Activated CD4-positive, alpha-beta T cell treated with anti-CD3 and anti-CD28 coated beads, Interleukin-2, amount 10 ng/mL, durations not matched to agents 24 days and 14 days (primary cell): Measurements from ENCODE around the gene DFFA. TPM values are rescaled to one million over a fixed set of nuclear protein-coding genes. Genes with fewer than 3 reads are reported as not detected.

Experiments used
- DNase-seq: peaks from one replicate; pipeline ENCODE4 v3.0.0; 2022
- H3K27ac Mint-ChIP-seq: one replicate; pipeline ENCODE4 v1.8.0; 2022; ENCODE audit warnings: mild to moderate bottlenecking, mixed read lengths
- H3K27me3 Mint-ChIP-seq: one replicate; pipeline ENCODE4 v1.8.0; 2022; ENCODE audit warnings: mixed read lengths
- H3K36me3 Mint-ChIP-seq: one replicate; pipeline ENCODE4 v1.8.0; 2022; ENCODE audit warnings: low read depth, mild to moderate bottlenecking, mixed read lengths
- H3K4me1 Mint-ChIP-seq: one replicate; pipeline ENCODE4 v1.8.0; 2021; ENCODE audit warnings: mixed read lengths
- H3K4me3 Mint-ChIP-seq: one replicate; pipeline ENCODE4 v1.8.0; 2022; ENCODE audit warnings: mild to moderate bottlenecking, moderate library complexity, mixed read lengths
- H3K9me3 Mint-ChIP-seq: one replicate; pipeline ENCODE4 v1.8.0; 2021; ENCODE audit warnings: mixed read lengths
- intact Hi-C: fragments of 100-400 bp; cut with micrococcal nuclease; formaldehyde crosslinking; loops from one replicate; pipeline ENCODE4 v1.15.1; 2023
- total RNA-seq: library from RNA; stranded (reverse); gene quantifications from 2 replicates; pipeline ENCODE4 v1.2.3, GENCODE V29; 2022

Gene DFFA
- total RNA-seq: 57.4 and 58.2 TPM in 2 replicates

GRCh38 chr1:10472220-10473144 is at the start of gene DFFA:
Gene DFFA, minus strand, starts transcription at chr1:10472529. Its CDS starts 71 bp downstream, at chr1:10472458.
- Mint-ChIP-seq H3K9me3 (no peaks in the 10 kb centered on the region), H3K36me3 (peaks cover 22% of the 10 kb centered on the region), H3K4me3 (peak within 1 kb of the TSS; percentile 98), H3K4me1 (peaks cover 30% of the 10 kb centered on the region), H3K27ac (peak within 1 kb of the TSS; percentile 94), H3K27me3 (no peaks in the 10 kb centered on the region)
- intact Hi-C loops: loop anchor here (1.0 kb wide), 2 partner anchors 22 to 42 kb away; partner anchors contain the start of gene CENPS
- DNase-seq: peak; percentile 98

- no peak overlapping the region for H3K4me3 Mint-ChIP-seq
- no peak for DNase-seq
- no peaks in the 10 kb centered on the region for H3K27me3 Mint-ChIP-seq
- intact Hi-C loops: no loop called here
- no peaks in the 10 kb centered on the region for H3K9me3 Mint-ChIP-seq
- no peak overlapping the region for H3K27ac Mint-ChIP-seq
- peaks cover 19% of the 10 kb centered on the region for H3K36me3 Mint-ChIP-seq
- peaks cover 34% of the 10 kb centered on the region for H3K4me1 Mint-ChIP-seq
Observed at GRCh38 chr1:10521537-10522157, 49.3 kb upstream of the DFFA start.

GRCh38 chr1:10520952-10521351 is 48.6 kb upstream of the DFFA start:
- intact Hi-C loops: no loop called here
- DNase-seq: no peak
- no peak overlapping the region for H3K27ac Mint-ChIP-seq
- H3K9me3 Mint-ChIP-seq: no peaks in the 10 kb centered on the region
- H3K36me3 Mint-ChIP-seq: peaks cover 19% of the 10 kb centered on the region
- peaks cover 40% of the 10 kb centered on the region for H3K4me1 Mint-ChIP-seq
- H3K4me3 Mint-ChIP-seq: no peak overlapping the region
- H3K27me3 Mint-ChIP-seq: no peaks in the 10 kb centered on the region

GRCh38 chr1:10520497-10520896 is 48.2 kb upstream of the DFFA start:
- no peak for DNase-seq
- intact Hi-C loops: no loop called here
- H3K4me1 Mint-ChIP-seq: peaks cover 45% of the 10 kb centered on the region
- H3K4me3 Mint-ChIP-seq: no peak overlapping the region
- H3K9me3 Mint-ChIP-seq: no peaks in the 10 kb centered on the region
- H3K36me3 Mint-ChIP-seq: peaks cover 22% of the 10 kb centered on the region
- H3K27me3 Mint-ChIP-seq: no peaks in the 10 kb centered on the region
- no peak overlapping the region for H3K27ac Mint-ChIP-seq

GRCh38 chr1:10519016-10519417 is 46.7 kb upstream of the DFFA start:
- Mint-ChIP-seq H3K9me3 (no peaks in the 10 kb centered on the region), H3K27me3 (no peaks in the 10 kb centered on the region), H3K27ac (no peak overlapping the region), H3K4me1 (peaks cover 50% of the 10 kb centered on the region), H3K4me3 (no peak overlapping the region), H3K36me3 (peaks cover 19% of the 10 kb centered on the region)
- no peak for DNase-seq
- intact Hi-C loops: loop anchor here (10.0 kb wide), 2 partner anchors 116 to 276 kb away; partner anchors contain the start of gene CASZ1

GRCh38 chr1:10517677-10517982 is 45.3 kb upstream of the DFFA start:
- intact Hi-C loops: loop anchor here (10.0 kb wide), 2 partner anchors 117 to 277 kb away; partner anchors contain the start of gene CASZ1
- peaks cover 60% of the 10 kb centered on the region for H3K4me1 Mint-ChIP-seq

GRCh38 chr1:10516925-10517676 is 44.8 kb upstream of the DFFA start:
- Mint-ChIP-seq H3K4me1 (peaks cover 59% of the 10 kb centered on the region), H3K9me3 (no peaks in the 10 kb centered on the region), H3K27ac (no peak overlapping the region), H3K36me3 (peaks cover 14% of the 10 kb centered on the region), H3K27me3 (no peaks in the 10 kb centered on the region), H3K4me3 (no peak overlapping the region)
- intact Hi-C loops: loop anchor here (10.0 kb wide), 2 partner anchors 118 to 278 kb away; partner anchors contain the start of gene CASZ1
- no peak for DNase-seq

More at GRCh38 chr1:10517677-10517982, 45.3 kb upstream of the DFFA start:
- Mint-ChIP-seq H3K27me3 (no peaks in the 10 kb centered on the region), H3K36me3 (peaks cover 14% of the 10 kb centered on the region), H3K9me3 (no peaks in the 10 kb centered on the region), H3K27ac (no peak overlapping the region), H3K4me3 (no peak overlapping the region)
- DNase-seq: no peak

- H3K36me3 Mint-ChIP-seq: peaks cover 14% of the 10 kb centered on the region
- H3K27me3 Mint-ChIP-seq: no peaks in the 10 kb centered on the region
- no peak overlapping the region for H3K4me3 Mint-ChIP-seq
- no peaks in the 10 kb centered on the region for H3K9me3 Mint-ChIP-seq
- H3K4me1 Mint-ChIP-seq: peaks cover 57% of the 10 kb centered on the region
- intact Hi-C loops: loop anchor here (10.0 kb wide), 2 partner anchors 119 to 279 kb away; partner anchors contain the start of gene CASZ1
- H3K27ac Mint-ChIP-seq: no peak overlapping the region
- no peak for DNase-seq
Observed at GRCh38 chr1:10515976-10516750, 43.8 kb upstream of the DFFA start.

GRCh38 chr1:10515301-10515975 is 43.1 kb upstream of the DFFA start:
- DNase-seq: peak; percentile 64
- H3K36me3 Mint-ChIP-seq: peaks cover 13% of the 10 kb centered on the region
- peak overlapping the region; percentile 40 for H3K4me3 Mint-ChIP-seq
- intact Hi-C loops: loop anchor here (10.0 kb wide), 2 partner anchors 119 to 279 kb away; partner anchors contain the start of gene CASZ1
- no peaks in the 10 kb centered on the region for H3K27me3 Mint-ChIP-seq
- peaks cover 58% of the 10 kb centered on the region for H3K4me1 Mint-ChIP-seq
- H3K9me3 Mint-ChIP-seq: no peaks in the 10 kb centered on the region
- peak overlapping the region; percentile 23 for H3K27ac Mint-ChIP-seq

- no peaks in the 10 kb centered on the region for H3K9me3 Mint-ChIP-seq
- no peak overlapping the region for H3K4me3 Mint-ChIP-seq
- intact Hi-C loops: loop anchor here (10.0 kb wide), 2 partner anchors 120 to 280 kb away; partner anchors contain the start of gene CASZ1
- H3K27me3 Mint-ChIP-seq: no peaks in the 10 kb centered on the region
- peak; percentile 66 for DNase-seq
- peaks cover 12% of the 10 kb centered on the region for H3K36me3 Mint-ChIP-seq
- no peak overlapping the region for H3K27ac Mint-ChIP-seq
- peaks cover 65% of the 10 kb centered on the region for H3K4me1 Mint-ChIP-seq
Observed at GRCh38 chr1:10514490-10515235, 42.3 kb upstream of the DFFA start.

- no peaks in the 10 kb centered on the region for H3K27me3 Mint-ChIP-seq
- no peak for DNase-seq
- peaks cover 66% of the 10 kb centered on the region for H3K4me1 Mint-ChIP-seq
- H3K27ac Mint-ChIP-seq: peak overlapping the region; percentile 41
- intact Hi-C loops: loop anchor here (10.0 kb wide), 2 partner anchors 122 to 282 kb away; partner anchors contain the start of gene CASZ1
- peaks cover 9% of the 10 kb centered on the region for H3K36me3 Mint-ChIP-seq
- no peaks in the 10 kb centered on the region for H3K9me3 Mint-ChIP-seq
- peak overlapping the region; percentile 13 for H3K4me3 Mint-ChIP-seq
Observed at GRCh38 chr1:10513199-10513598, 40.9 kb upstream of the DFFA start.

- Mint-ChIP-seq H3K27ac (peak overlapping the region; percentile 87), H3K36me3 (peaks cover 7% of the 10 kb centered on the region), H3K4me1 (peaks cover 65% of the 10 kb centered on the region), H3K9me3 (no peaks in the 10 kb centered on the region), H3K4me3 (peak overlapping the region; percentile 59), H3K27me3 (no peaks in the 10 kb centered on the region)
- DNase-seq: no peak
- intact Hi-C loops: loop anchor here (1.0 to 10.0 kb wide), 6 partner anchors 16 to 429 kb away; partner anchors contain the start of gene CASZ1
Observed at GRCh38 chr1:10511494-10511885, 39.2 kb upstream of the DFFA start.
